ENCODE results near the gene MCTP2.

Gene MCTP2

GRCh38 chr15:94362385-94363092 is 131.2 kb downstream of the MCTP2 start:
- DNase-seq, result no peak

- no peak for DNase-seq
These were observed 132.0 kb downstream of the MCTP2 start for GRCh38 chr15:94363382-94363781.

- no peak for DNase-seq
These were observed 135.4 kb downstream of the MCTP2 start for GRCh38 chr15:94366781-94367180.

GRCh38 chr15:94367726-94368535 is 136.6 kb downstream of the MCTP2 start:
- no peak for DNase-seq

- DNase-seq, result no peak
These were observed 139.0 kb downstream of the MCTP2 start for GRCh38 chr15:94370206-94370935.

GRCh38 chr15:94370936-94371285 is 139.6 kb downstream of the MCTP2 start:
- no peak for DNase-seq

- no peak for DNase-seq
These were observed 141.5 kb downstream of the MCTP2 start for GRCh38 chr15:94372821-94373220.

GRCh38 chr15:94375997-94376396 is 144.6 kb downstream of the MCTP2 start:
- DNase-seq, result no peak

GRCh38 chr15:94379986-94380385 is 148.6 kb downstream of the MCTP2 start:
- DNase-seq, result no peak

- DNase-seq, result no peak
These were observed 149.4 kb downstream of the MCTP2 start for GRCh38 chr15:94380798-94381197.

GRCh38 chr15:94381384-94381783 is 150.0 kb downstream of the MCTP2 start:
- no peak for DNase-seq

- DNase-seq, result no peak
These were observed 151.7 kb downstream of the MCTP2 start for GRCh38 chr15:94383041-94383440.

- no peak for DNase-seq
These were observed 152.3 kb downstream of the MCTP2 start for GRCh38 chr15:94383706-94384105.

- no peak for DNase-seq
These were observed 154.1 kb downstream of the MCTP2 start for GRCh38 chr15:94385441-94385840.

GRCh38 chr15:94386351-94386750 is 155.0 kb downstream of the MCTP2 start:
- DNase-seq, result no peak

- DNase-seq, result no peak
These were observed 156.1 kb downstream of the MCTP2 start for GRCh38 chr15:94387442-94387841.

GRCh38 chr15:94387849-94388441 is 156.6 kb downstream of the MCTP2 start:
- DNase-seq, result no peak

- no peak for DNase-seq
These were observed 164.3 kb downstream of the MCTP2 start for GRCh38 chr15:94395640-94396039.

GRCh38 chr15:94397337-94397736 is 166.0 kb downstream of the MCTP2 start:
- DNase-seq, result no peak

- DNase-seq, result no peak
These were observed 166.6 kb downstream of the MCTP2 start for GRCh38 chr15:94398001-94398400.

GRCh38 chr15:94400526-94401298 is 169.4 kb downstream of the MCTP2 start:
- DNase-seq, result no peak

GRCh38 chr15:94403331-94403730 is 172.0 kb downstream of the MCTP2 start:
- DNase-seq, result no peak

All from DMS153 (cell line).